Stimulated activated CD8-positive, alpha-beta memory T cell treated with anti-CD3 and anti-CD28 coated beads, Interleukin-4, amount 100 ng/mL, for 24 hours (primary cell): ENCODE data around the gene ZNF397.

Experiments used
- DNase-seq: peaks from one replicate; pipeline ENCODE4 v3.0.0-alpha.2; 2020; ENCODE audit warnings: low read depth

ZNF397 gene

DNA sequence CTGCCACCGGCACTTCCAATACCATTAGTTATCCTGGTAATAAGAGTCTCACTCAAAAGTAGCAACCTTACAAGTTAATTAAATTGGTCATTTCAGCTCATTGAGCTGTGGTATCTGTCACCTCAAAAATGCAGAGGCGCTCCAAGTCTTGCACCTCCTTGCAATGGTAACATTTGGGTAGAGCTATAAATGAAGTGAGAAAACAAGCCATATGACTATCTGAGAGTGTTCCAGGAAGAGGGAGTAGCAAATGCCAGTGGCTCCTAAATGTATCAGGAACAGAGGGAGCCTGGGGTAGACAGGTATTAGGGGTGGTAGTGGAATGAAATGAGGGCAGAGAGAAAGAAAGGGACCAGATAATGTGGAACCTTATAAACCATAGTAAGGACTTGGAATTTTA lies 55.2 kb downstream of the ZNF397 start:
- DNase-seq, result no peak

DNA sequence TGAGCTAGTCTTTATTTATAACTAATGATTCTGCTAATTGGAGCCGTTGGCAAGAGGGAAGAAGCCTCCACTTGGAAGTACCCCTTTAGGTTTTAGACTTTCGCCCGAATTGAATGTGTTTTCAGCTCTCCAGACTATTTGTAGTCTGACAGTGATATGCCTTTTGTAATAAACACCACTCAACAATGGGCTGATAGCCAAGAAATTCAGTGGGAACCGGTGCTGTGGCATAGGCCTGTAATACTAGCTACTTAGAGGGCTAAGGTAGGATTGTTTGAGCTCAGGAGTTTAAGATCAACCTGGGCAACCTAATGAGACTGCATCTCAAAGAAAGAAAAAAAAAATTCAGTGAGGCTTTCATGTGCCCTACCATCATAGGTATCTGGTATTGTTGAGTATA lies 62.8 kb downstream of the ZNF397 start:
- no peak for DNase-seq

DNA sequence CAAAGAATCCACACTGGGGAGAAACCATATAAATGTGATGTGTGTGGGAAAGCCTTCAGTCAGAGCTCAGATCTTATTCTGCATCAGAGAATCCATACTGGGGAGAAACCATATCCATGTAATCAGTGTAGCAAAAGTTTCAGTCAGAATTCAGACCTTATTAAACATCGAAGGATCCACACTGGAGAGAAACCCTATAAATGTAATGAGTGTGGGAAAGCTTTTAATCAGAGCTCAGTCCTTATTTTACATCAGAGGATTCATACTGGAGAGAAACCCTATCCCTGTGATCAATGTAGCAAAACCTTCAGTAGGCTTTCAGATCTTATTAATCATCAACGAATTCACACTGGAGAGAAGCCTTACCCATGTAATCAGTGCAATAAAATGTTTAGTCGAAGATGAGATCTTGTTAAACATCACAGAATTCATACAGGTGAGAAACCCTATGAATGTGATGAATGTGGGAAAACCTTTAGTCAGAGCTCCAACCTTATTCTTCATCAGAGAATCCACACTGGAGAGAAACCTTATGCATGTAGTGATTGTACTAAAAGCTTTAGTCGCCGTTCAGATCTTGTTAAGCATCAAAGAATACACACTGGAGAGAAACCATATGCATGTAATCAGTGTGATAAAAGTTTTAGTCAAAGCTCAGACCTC lies 65.9 kb downstream of the ZNF397 start:
- no peak for DNase-seq
